SKM-1 treated with dmso at 0.1 percent for 144 hours (cell line): ENCODE data around the gene TNPO3.

Experiments
- DNase-seq: peaks from one replicate; lab custom pipeline; 2025; ENCODE audit not compliant: unreplicated experiment; lab: John Stamatoyannopoulos, UW

Gene TNPO3

DNA sequence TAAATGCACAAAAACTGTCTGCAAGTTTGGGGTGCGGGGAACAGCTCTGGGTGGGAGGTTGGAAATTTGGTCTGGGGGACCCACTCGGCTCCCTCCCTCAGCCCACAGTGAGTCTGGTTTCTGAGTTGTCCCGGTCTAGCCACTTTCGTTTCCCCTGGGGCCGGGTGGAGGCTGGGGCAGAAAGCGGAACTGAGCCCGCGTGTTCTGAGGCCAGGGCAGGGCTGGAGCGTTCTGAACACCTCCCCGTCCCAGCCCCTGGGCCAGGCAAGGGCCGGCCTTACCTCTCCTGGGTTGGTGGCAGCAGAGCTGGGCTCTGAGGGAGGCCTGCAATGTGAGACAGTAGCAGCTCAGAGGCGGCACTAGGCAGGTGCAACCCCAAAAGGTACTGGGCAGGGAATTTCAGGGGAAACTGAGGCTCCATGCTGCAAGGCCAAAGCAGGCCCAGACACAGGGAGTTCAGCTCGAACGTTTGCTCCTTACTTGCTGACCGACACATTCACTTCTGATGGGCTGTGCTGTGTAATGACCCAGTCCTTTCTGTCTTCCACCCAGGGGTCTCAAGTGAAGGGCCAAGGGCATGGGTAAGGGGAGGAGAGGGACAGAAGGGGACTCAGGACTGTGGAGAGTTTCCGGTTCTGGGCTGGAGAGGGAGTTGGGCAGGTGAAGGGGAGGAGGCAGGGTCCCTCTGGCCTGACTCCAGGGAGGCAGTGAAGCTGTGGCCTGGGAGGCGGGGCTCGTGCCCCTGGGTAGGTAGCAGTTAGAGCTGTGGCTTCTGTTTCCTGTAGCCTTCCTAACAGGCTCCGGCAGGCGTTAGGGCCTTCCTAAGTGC is 114.2 kb downstream of the TNPO3 start:
- peak; percentile 25 for DNase-seq

DNA sequence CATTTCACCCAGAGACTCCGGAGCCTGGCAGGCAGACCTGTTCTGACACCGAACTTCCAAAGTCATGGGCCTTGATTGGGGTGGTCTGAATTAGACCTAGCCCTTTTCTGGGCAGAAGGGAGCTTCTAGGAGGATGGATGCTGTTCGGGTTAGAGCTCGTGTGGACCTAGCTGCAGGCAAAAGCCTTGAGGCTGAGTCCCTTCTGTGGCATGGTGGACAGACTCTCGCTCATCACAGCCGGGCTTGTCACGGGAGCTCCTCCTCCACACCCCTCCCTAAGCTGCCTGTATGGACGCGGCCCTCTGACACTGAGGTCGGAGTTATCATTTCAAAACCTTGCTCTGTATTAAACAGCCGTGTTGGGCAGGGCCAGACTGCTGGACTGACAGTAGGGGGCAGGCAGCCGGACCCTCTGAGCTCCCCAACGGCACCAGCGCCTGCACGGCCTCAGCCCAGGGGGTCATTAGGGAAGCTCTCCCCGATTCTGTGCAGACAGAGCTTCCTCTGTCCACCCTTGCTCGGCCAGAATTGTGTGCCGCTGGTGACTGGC is 115.0 kb downstream of the TNPO3 start:
- no peak for DNase-seq

DNA sequence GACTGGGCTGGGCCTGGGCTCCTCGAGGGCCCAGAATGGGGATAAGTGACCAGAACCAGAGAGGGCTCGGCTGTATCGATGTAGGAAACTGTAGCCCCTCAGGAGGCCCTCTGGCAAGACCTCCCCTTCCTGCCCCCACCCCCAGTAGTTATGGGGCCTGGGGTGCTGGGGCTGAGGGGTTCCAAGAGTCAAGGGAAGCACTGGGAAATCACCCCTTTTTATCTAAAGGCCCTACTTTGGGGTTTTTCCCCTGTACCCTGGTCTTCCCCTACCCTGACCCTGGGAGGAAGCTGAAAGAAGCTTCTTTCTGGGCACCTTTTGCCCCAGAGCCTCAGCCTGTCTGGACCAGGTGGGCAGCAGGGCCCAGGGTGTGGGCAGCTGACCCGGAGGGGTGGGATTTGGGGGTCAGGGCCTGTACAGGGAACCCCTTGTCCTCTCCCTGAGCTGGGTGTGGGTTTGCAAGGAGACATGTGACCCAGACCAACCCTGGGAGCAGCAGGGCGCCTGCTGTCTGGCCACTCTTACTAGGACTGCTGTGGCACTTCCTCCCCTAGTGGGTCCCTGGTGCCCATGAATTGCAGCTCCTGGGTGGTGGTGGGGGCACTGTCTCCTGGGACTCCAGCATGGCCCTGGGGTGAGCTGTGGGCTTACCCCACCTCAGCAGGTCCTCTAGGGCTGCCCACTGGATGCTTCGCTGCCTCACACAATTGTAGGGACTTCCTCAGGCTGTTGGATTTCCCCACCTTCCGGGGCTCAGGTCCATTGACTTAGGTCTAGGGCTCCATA is 115.6 kb downstream of the TNPO3 start:
- DNase-seq: no peak

DNA sequence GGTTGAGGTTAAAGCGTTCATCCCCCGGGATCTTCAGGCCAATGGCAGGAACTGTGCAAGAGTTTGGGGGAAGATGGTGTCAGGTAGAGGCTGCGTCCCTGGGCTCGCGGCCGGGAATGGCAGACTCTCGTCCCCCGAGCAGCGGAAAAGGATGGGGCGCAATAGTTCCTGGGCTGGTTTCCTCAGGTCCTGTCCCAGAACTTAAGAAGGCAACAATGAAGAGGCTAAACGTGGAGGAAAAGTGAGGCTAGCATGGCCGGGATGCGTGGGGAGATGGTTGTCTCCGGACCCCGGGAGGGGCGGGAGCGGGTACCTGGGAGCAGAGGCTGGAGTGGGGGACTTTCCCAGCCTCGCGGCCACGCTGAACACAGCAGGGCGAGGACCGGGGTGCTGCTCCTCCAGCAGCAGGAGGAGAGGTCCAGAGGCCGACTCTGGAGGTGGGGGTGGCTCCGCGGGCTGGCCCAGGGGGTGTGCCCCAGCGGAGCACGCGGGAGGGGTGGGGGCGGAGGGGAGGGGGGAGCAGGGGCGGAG is 116.3 kb downstream of the TNPO3 start:
- no peak for DNase-seq

DNA sequence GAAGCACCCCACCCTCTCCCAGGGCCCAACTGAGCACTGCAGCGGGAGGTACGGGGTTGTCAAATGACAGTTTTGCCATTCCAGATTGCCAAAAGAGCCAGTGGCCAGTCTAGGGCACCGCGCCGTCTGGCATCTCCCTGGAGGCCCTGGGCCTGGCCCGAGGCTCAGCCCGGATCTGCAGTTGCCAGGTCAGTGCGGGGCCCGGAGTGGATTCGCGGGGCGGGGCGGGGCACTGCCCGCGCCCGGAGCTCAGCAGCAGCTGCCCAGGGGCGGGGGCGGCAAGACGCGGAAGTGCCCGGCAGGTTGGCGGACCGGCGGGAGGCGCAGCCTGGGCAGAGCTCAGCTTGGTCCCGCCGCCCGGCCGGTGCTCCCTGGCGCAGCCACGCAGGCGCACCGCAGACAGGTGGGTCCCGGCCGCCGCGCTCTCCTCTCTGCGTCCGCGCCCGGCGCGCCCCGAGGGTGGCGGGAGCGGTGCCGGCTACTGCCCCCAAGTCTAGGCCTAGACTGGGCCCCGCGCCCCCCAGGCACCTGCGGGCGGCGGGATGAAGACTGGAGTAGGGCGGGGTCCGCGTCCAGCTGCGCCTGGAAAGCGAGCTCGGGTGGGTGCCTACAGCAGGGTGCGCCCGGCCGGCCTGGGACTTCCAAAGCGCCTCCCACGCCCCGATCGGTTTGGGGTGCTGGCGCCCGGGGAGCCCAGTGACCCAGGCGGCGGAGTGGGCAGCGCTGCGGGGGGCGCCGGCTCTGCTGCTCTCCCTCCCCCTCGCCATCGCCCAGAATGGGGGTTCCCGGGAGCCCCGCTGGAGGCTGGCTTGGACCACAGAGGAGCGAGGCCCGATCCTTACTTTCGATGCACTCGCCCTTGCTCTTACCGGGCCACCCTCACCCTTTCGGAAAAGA is 117.0 kb downstream of the TNPO3 start, which contains the start of gene IRF5:
Gene IRF5 (plus strand): TSS at position 281 of the 897 bp plus-strand sequence. CDS start 4,155 bp downstream, outside the sequence.
- DNase-seq: no peak

DNA sequence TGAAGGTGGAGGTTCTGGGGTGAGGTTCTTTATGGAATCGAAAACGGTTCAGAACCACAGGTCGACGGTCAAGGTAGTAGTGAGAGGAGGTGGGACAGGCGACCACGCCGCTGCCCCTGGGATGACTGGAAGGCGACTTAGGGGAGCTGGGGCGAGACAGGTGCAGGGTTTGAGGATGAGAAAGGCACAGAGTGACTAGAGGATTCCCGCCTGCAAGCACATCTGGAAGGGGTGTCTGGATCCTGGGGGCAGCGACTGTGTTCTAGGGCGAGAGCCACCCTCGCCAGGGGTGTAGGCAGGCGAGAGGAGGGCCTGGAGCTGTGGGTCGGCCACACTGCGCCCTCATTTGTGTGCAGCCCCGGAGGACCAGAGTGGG is 117.7 kb downstream of the TNPO3 start:
- no peak for DNase-seq

DNA sequence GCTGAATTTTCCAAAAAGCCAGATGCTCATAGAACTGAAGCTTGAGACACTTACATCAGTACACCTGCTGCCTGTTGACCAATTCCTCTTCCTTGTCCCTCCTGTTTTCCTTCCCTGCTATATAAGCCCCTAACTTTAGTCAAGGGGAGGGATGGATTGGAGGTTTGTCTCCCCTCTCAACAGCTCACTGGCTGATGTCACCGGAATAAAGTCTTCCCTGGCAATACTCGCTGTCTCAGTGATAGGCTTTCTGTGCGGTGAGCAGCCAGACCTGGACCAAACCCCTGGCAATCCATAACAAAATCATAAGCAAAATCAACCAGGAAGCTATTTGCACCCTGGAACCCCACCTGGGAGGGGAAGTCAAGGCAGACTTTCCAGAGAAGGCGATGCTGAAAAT is 118.1 kb downstream of the TNPO3 start:
- no peak for DNase-seq

DNA sequence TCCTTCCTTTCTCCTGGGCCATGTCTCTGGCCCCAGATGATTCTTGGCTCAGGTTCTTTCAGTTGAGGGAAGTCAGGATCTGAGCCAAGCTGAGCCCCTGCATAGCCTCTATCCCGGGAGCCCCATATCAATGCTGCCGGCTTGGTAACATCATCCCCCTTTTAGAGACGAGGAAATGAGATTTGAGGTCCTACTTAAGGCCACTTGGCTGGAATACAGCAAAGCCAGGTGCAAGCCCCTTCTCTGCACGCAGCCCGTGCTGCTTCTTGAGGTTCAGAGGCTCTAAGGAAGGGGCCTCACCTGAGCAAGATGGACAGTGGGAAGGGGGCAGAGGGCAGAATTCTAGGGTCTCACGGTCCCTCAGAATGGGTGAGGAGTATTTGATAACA is 119.6 kb downstream of the TNPO3 start:
- no peak for DNase-seq

DNA sequence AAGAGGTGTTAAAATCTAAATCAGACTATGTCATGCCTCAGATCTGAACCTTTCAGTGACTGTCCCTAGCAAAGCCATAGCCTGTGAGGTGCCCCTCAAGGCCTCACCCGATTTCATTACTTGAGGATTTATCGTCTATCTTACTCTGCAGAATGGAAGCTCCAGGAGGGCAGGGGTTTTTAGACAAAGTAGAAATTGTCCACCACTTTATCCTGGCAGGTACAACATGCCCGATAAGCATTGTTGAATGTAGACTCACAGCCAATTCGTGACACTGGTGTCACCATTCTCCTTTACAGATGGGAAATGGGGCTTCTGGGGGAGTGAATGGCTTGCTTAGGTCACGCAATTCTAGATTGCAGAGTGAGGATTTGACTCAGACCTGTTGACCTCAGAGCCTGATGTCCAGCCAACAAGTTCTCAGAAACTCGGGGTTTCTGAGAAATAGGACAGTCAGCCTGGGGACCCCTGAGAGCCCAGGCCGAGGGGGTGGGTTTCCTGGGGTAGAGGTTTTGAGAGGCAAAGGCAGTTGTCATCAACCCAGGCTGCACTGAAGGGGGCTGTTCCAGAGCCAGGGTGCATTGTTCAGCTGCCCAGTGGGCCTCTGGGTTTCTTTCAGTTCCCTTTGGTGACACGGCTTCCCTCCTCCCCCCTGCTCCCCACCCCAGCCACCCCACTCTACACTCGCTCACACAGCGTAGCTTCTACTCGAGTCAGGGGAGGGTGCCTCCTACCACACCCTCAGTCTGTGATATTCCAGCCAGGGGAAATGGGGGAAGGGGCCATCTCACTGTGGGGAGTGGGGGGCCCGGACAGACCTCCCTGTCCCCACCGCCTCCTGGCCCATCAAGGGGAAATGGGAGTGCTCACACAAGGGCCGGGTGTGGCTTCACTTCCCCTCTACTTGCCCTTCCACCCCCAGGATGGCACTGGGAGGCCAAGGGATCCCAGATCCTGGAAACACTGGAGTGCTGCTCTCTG is 120.3 kb downstream of the TNPO3 start:
- no peak for DNase-seq

DNA sequence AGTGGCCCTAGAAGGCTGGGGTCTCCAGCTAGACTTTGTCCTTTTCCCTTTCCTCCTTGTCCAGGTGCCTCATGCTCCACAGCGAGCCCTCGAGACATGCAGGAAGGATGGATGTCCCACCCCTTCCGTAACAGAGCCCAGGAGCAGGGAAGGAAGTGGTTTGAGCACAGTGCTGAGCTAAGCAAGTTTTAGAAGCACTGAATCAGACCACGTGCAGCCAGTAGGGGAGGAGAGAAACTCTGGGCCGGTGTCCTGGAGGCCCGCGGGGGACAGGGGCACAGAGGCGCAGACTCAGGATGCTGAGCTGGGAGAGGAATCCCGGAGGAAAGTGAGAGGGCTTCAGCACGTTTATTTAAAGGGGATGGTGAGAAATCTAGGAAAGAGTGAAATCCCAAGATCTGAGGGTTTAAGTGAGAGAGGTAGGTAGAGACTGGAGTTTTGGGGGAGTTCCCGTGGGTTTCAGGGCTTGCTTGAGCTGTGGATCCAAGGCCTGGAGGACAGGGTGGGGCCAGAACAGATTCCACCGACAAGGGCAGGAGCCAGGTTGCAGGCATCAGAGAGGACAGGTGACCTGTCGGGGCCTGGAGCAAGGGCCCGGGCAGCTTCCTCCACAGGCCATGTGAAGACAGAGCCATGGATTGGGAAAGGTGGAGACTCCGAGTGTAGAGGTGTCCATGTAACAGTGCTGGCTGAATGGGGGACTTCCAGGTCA is 121.6 kb downstream of the TNPO3 start:
- no peak for DNase-seq

DNA sequence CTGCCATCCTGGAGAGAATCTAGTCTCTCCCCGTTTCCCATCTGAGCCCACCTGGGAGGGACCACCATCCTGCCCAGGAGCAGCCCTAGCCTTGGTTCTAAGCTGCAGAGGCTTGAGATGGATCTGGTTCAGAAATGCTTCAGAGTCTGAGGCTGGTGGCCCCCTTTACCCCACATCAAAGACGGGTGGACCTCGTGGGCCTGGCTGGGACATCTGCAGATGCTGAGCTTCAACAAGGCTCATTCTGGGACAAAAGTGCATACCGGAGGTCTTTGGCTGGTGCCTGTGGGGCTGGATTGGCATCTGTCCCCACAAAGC is 122.1 kb downstream of the TNPO3 start:
- no peak for DNase-seq

DNA sequence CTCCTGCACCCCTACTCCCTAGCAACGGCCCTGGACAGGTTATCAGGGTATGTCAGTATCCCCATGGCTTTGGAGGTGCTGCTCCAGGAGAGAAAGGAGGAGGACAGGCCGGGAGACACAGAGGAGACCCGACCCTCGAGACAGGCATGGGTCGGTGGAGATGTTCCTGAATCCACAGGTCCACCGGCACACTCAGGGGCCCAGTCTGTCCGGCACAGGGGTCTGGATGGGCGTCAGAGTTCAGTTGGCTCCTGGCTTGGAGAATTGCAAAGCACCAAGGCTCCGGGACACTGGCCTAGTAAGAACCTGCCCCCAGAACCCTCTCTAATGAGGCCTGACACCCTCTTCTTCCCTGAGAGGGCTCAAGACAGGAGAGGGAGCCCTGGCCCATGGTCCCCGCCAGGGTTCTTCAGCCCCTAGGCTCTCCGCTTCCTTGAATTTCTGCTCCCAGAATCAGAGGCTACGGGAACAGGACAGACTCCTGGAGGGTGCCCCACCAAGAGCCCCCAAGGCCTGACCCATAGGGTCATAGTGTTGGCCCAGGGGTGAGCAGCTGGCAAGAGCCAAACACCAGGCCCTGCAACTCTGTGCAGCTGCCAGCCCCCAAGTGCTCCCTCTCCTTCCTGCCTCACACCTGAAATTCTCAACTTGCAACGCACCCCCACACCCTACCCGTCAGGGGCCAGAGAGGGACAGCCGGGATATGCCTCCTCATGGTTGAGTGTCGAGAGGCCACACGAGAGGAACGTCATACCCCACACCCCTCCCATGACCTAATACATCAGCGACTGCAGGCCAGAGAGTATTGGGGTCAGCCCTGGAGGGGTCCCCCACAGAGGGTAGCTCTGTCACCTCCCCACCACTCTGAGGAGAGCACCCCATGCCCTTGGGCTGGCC is 122.7 kb downstream of the TNPO3 start:
- DNase-seq: no peak

DNA sequence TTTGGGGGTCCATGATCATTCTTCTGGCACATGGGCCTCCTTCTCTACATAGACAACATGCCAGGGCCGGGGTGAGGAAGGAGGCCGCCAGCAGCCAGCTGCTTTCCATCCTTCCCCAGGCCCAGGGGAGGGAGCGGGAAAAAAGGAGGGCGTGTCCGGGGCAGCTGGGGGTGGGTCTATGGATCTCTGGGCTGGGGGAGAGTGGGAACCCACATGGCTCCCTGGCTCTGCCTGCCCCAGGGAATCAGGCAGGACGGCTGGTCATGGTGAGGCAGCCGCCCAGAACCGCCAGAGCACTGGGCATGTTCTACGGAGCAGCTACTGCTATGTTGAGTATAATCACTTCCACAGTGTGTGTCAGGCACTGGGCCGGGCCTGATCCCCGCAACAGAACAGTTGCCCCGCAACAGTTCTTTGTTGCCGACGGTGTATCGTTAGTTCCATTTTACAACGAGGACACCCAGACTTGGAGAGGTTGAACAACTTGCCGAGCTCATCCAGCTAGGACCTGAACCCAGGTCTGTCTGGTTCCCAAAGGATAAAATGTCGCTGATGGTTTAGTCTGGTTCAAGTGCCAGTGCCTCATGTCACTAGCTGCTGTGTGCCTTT is 123.6 kb downstream of the TNPO3 start:
- DNase-seq: no peak

DNA sequence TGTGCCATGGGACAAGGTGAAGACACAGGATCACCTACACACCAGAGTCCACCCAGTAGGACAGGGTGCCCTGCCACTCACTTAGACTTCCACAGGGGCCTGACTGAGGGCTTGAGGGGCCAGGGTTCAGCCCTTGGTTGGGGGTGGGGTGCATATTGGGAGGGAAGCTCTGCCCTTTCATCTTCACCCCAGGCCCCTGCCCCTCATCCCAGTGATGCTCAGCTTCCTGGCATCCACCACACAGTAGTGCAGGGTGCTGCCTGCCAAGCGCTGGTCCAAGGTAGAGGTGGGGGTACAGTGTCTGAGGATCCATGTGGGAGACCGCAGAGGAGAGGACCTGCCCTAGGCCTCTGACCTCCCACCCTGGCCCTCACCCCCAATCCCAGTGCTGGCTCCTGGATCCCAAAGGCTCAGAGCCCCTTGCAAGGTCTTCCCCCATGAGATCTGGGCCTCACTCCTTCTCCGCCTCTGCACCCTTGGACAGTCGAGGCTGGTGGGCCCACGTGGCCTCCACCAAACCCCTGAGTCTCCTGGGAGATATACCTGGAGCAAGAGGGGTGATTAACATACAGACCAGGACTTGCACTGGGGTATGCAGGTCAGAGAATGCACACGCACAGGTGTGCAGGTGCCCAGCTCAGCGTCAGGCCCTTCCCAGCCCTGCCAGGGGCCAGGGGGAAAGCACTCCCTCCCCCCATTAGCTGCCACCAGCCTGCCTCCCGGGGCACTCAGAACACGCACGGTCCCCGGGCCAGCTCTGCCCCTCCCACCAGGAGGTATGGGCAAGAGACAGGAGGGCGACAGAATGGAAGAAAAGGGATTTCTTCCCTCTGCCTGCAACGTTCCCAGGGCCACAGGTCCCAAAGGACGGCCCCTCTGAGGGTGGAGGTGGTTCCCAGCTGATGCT is 125.8 kb downstream of the TNPO3 start:
- DNase-seq: no peak

DNA sequence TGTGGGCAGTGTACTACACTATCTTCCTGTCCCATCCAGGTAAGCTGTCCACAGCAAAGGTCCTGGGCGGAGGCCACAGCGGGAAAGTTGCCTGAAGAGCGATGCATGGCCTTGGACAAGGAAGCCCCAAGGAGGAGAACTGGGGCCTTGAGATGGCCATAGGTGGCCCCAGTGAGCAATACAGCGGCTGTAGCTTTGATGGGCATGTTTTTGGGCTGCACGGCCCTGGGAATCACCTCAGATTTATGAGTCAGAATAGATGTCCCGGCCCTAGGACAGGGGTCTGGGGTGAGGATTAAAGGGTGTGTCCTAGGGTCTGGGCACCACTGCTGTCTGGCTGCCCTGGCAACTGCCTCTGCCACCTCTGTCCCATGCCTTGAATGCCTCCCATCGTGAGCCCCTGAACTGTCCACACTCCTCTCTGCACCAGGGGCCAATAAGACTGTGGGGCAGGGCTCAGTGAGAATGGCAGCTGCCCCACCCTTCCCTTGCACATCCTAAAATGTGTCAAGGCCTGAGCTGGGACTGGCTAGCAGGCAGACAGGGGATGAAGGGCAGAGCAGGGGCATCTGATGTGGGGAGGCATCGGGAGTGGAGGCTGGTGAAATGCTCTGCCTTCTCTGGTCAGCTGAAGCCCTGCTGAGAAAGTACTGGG is 126.6 kb downstream of the TNPO3 start:
- no peak for DNase-seq
